DOHH2 (cell line): ENCODE measurements around the gene HAVCR1.
A peak's percentile ranks its signal among the peaks of the same experiment; 100 is the strongest.

Experiments used
- H3F3A ChIP-seq: fragments of 200-600 bp; sonication (generic), shearing (Covaris generic); 2 replicates; pipeline ENCODE4 v1.6.0; 2016; ENCODE audit warnings: antibody characterized with exemption, mild to moderate bottlenecking; ENCODE audit not compliant: control insufficient read depth, insufficient read depth
- H3K27ac ChIP-seq: fragments of 200-600 bp; sonication (generic); 2 replicates; pipeline ENCODE4 v1.5.1; 2014; ENCODE audit warnings: low read depth, mild to moderate bottlenecking, low read length, moderate library complexity
- H3K27me3 ChIP-seq: fragments of 200-600 bp; sonication (generic); 2 replicates; pipeline ENCODE4 v1.6.1; 2014; ENCODE audit warnings: mild to moderate bottlenecking, low read length, mixed read lengths; ENCODE audit not compliant: control insufficient read depth
- H3K36me3 ChIP-seq: fragments of 200-600 bp; sonication (generic); 2 replicates; pipeline ENCODE4 v1.6.1; 2014; ENCODE audit warnings: mild to moderate bottlenecking, low read length, moderate library complexity, mixed read lengths; ENCODE audit not compliant: control insufficient read depth
- H3K4me1 ChIP-seq: fragments of 200-600 bp; sonication (generic); 2 replicates; pipeline ENCODE4 v1.6.1; 2014; ENCODE audit warnings: mild to moderate bottlenecking, low read length, mixed read lengths; ENCODE audit not compliant: control insufficient read depth
- H3K4me2 ChIP-seq: fragments of 200-600 bp; sonication (generic); 2 replicates; pipeline ENCODE4 v1.6.0; 2014; ENCODE audit warnings: mild to moderate bottlenecking, low read length, moderate library complexity
- H3K4me3 ChIP-seq: fragments of 200-600 bp; sonication (generic); 2 replicates; pipeline ENCODE4 v1.5.1; 2014; ENCODE audit warnings: mild to moderate bottlenecking, low read length, mixed read lengths
- H3K79me2 ChIP-seq: fragments of 200-600 bp; sonication (generic); 2 replicates; pipeline ENCODE4 v1.6.1; 2014; ENCODE audit warnings: mild to moderate bottlenecking, low read length, mixed read lengths; ENCODE audit not compliant: control insufficient read depth
- H3K9me2 ChIP-seq: fragments of 200-600 bp; sonication (generic); replicated peaks from 2 replicates; pipeline ENCODE4 v1.6.1; 2014; ENCODE audit warnings: mild to moderate bottlenecking, low read length, mixed read lengths; ENCODE audit not compliant: control insufficient read depth
- H3K9me3 ChIP-seq: fragments of 200-600 bp; sonication (generic); 2 replicates; pipeline ENCODE4 v1.6.1; 2014; ENCODE audit warnings: antibody characterized with exemption, low read length, mixed read lengths; ENCODE audit not compliant: control insufficient read depth, insufficient read depth
- H4K20me1 ChIP-seq: fragments of 200-600 bp; sonication (generic); 2 replicates; pipeline ENCODE4 v1.6.0; 2014; ENCODE audit warnings: low read depth, mild to moderate bottlenecking, antibody characterized with exemption, low read length, moderate library complexity; ENCODE audit not compliant: control insufficient read depth, insufficient read depth
- EZH2phosphoT487 ChIP-seq: fragments of 200-600 bp; sonication (generic); IDR thresholded peaks from 2 replicates; pipeline ENCODE4 v1.6.1; 2017; ENCODE audit warnings: borderline replicate concordance, mild to moderate bottlenecking, antibody characterized with exemption, low read length, moderate library complexity, mixed read lengths
- TF ChIP-seq, protein P1 (sequence below): fragments of 200-600 bp; sonication (generic); IDR thresholded peaks from one replicate; pipeline ENCODE4 v1.5.1; 2014; ENCODE audit warnings: antibody characterized with exemption, mild to moderate bottlenecking, low read depth, low read length; ENCODE audit not compliant: poor library complexity, severe bottlenecking

HAVCR1 gene

DNA sequence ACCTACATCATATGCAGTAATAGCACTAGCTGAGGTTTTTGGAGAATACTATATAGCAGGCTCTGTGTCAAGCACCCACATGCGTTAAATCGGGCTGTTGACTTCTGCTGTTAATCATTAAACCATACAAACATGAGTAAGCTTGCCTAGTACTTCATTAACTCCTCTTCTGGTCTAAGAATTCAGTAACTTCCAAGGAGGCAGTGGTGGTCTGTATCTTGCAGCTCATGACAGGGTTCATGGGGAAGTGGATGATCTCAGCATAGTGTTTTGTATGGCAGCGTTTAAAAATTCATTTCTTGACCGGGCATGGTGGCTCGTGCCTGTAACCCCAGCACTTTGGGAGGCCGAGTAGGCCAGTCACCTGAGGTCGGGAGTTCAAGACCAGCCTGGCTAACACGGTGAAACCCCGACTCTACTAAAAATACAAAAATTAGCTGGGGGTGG, at the start of gene HAVCR1:
HAVCR1 (minus strand) TSS at position 24 of the 447 bp plus-strand sequence. CDS start 1,173 bp downstream, outside the sequence.
- no peaks in the 10 kb centered on the region for H4K20me1 ChIP-seq
- no peak within 1 kb of the TSS for H3K4me2 ChIP-seq
- H3K4me3 ChIP-seq: no peak within 1 kb of the TSS
- no peaks in the 10 kb centered on the region for H3F3A ChIP-seq
- no peak within 1 kb of the TSS for H3K27ac ChIP-seq
- no peaks in the 10 kb centered on the region for H3K9me2 ChIP-seq
- H3K79me2 ChIP-seq: no peaks in the 10 kb centered on the region
- H3K9me3 ChIP-seq: no peaks in the 10 kb centered on the region
- H3K36me3 ChIP-seq: no peaks in the 10 kb centered on the region
- H3K4me1 ChIP-seq: no peaks in the 10 kb centered on the region
- no peak for TF ChIP-seq EZH2phosphoT487
- TF ChIP-seq, protein P1, sequence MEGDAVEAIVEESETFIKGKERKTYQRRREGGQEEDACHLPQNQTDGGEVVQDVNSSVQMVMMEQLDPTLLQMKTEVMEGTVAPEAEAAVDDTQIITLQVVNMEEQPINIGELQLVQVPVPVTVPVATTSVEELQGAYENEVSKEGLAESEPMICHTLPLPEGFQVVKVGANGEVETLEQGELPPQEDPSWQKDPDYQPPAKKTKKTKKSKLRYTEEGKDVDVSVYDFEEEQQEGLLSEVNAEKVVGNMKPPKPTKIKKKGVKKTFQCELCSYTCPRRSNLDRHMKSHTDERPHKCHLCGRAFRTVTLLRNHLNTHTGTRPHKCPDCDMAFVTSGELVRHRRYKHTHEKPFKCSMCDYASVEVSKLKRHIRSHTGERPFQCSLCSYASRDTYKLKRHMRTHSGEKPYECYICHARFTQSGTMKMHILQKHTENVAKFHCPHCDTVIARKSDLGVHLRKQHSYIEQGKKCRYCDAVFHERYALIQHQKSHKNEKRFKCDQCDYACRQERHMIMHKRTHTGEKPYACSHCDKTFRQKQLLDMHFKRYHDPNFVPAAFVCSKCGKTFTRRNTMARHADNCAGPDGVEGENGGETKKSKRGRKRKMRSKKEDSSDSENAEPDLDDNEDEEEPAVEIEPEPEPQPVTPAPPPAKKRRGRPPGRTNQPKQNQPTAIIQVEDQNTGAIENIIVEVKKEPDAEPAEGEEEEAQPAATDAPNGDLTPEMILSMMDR: no peak
- no peaks in the 10 kb centered on the region for H3K27me3 ChIP-seq

DNA sequence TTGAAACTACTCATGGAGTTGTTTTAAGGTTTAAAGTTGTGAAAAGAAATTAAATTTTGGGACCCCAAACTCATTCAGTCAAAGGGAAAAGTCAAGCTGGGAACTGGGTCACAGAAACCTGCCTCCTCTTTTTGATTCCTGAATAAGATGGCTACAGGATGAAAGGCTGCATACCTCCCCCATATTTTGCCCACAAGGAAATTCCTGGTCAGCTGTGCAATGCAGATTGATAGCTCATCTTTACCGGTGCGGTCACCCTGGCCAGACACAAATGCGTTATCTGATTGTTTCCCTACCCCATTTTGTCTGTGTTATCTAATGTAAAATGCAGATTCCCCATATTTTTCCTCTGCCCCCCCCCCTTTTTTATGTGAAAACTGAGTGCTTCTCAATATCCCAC, 48.6 kb upstream of the HAVCR1 start:
- Histone ChIP-seq H3K27me3 (no peaks in the 10 kb centered on the region), H3K36me3 (no peaks in the 10 kb centered on the region), H3K9me3 (no peaks in the 10 kb centered on the region), H4K20me1 (no peaks in the 10 kb centered on the region), H3K4me2 (peak overlapping the region; percentile 36), H3K79me2 (peaks cover 5% of the 10 kb centered on the region; the same call in 1 of the 2 replicates), H3K27ac (no peak overlapping the region), H3K4me1 (peaks cover 32% of the 10 kb centered on the region), H3K4me3 (peak overlapping the region; percentile 28), H3F3A (peaks cover 8% of the 10 kb centered on the region; the same call in 1 of the 2 replicates), H3K9me2 (no peaks in the 10 kb centered on the region)
- no peak for TF ChIP-seq EZH2phosphoT487
- TF ChIP-seq, protein P1: no peak

DNA sequence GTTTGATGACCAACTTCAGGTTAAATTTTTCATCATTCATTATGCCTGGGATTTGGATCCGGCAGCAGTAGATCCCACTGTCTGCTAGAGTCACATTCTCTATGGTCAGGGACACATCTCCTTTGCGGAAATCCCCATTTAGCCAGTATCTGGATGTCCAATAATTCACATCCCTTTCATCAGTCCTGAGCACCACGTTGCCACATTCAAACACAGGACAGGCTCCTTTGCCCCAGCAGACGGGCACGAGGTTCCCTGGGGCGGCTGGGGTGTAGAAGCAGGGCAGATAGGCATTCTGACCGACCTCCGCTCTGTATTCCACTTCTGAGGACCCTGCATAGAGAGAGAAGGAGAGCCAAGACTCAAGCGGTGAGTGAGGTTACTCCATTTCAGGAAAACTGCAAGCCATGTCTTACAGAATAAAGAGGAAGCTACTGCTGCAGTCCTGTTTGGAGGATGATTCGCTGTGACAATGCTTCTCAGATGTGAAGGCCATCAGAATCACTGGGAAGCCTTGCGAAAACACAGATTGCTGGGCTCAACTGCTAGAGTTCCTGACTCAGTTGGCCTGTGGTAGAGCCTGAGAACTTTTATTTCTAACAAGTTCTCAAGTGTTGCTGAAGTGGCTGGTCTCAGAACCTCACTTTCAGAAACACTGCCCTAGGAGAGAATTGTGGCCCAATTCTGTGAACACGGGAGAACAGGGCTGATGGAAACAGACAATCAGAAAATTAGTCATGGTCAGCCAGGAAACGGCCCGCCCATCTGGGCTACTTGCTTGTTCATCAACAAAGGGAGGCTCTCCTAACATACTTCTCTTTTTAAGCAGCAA, 47.9 kb upstream of the HAVCR1 start:
- H3K4me1 ChIP-seq: peaks cover 32% of the 10 kb centered on the region
- no peaks in the 10 kb centered on the region for H3K9me3 ChIP-seq
- H3K4me2 ChIP-seq: peak overlapping the region; percentile 36
- no peaks in the 10 kb centered on the region for H3K9me2 ChIP-seq
- no peaks in the 10 kb centered on the region for H4K20me1 ChIP-seq
- peaks cover 8% of the 10 kb centered on the region; the same call in 1 of the 2 replicates for H3F3A ChIP-seq
- peaks cover 5% of the 10 kb centered on the region; the same call in 1 of the 2 replicates for H3K79me2 ChIP-seq
- H3K4me3 ChIP-seq: no peak overlapping the region; the same call in 1 of the 2 replicates
- no peaks in the 10 kb centered on the region for H3K27me3 ChIP-seq
- H3K27ac ChIP-seq: no peak overlapping the region
- H3K36me3 ChIP-seq: no peaks in the 10 kb centered on the region
- TF ChIP-seq, protein P1: no peak
- TF ChIP-seq EZH2phosphoT487: no peak
